ENCODE data around the gene AP1S2.
"Not testable (repeated sequence)": the region's sequence is repeated elsewhere in the genome, so short reads cannot be mapped to it uniquely, and the experiment has no call there.

AP1S2 gene

DNA sequence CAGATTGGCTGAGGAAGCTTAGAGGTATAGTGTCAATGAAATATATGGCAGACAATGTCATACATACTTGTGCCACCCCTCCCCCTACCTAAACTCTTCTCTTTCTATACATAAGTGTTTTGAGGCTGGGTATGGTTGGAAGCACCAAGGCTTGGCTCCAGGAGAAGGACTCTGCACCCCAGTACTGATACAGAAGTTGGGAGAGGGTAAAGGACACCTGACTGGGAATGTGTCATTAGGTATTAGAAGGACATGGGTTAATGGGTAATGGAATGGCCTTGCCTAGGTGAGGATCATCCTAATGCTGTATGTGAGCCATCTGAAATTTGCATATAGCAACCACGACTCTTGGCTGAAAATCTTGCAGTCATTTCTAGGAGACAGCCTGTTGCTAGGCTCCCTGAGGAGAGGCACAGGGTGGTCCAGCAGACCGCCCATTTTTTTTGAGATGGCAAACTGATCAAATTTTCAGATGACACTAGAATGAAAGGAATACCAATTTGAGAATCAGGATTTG lies 26.8 kb upstream of the AP1S2 start:
- Histone ChIP-seq H3K36me3 (ENCODE audit: insufficient read depth, low read length) (no peaks in the 10 kb centered on the region), H3K4me3 (no peak overlapping the region), H3K9ac (ENCODE audit: insufficient read length) (no peak overlapping the region), H3K27ac (no peak overlapping the region), H3K9me3 (ENCODE audit: low read depth, low read length) (no peaks in the 10 kb centered on the region)
- TF ChIP-seq POLR2AphosphoS5 (IDR thresholded peaks at IDR 0.05; ENCODE audit: borderline replicate concordance, low read depth, low read length) (no peak), EZH2 (IDR thresholded peaks at IDR 0.05) (no peak), FOXP2 (optimal IDR thresholded peaks at IDR 0.05; ENCODE audit: control extremely low read depth, extremely low read length, insufficient read depth) (no peak)
- DNase-seq (ENCODE audit: low read depth, low spot score): no peak

DNA sequence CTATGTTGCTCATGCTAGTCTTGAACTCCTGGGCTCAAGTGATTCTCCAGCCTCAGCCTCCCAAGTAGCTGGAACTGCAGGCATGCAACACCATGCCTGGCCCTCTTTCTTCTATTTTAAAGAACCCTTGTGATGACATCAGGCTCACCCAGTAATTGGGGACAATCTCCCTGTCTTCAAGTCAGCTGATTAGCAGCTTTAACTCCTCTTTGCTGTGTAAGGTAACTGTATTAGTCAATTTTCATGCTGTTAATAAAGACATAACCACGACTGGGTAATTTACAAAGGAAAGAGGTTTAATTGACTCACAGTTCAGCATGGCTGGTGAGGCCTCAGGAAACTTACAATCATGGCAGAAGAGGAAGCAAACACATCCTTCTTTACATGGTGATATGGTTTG lies 23.3 kb upstream of the AP1S2 start:
- not testable (repeated sequence) for H3K4me3 ChIP-seq; H3K9ac ChIP-seq (ENCODE audit: insufficient read length); DNase-seq (ENCODE audit: low read depth, low spot score); H3K9me3 ChIP-seq (ENCODE audit: low read depth, low read length); H3K27ac ChIP-seq; H3K36me3 ChIP-seq (ENCODE audit: insufficient read depth, low read length)

DNA sequence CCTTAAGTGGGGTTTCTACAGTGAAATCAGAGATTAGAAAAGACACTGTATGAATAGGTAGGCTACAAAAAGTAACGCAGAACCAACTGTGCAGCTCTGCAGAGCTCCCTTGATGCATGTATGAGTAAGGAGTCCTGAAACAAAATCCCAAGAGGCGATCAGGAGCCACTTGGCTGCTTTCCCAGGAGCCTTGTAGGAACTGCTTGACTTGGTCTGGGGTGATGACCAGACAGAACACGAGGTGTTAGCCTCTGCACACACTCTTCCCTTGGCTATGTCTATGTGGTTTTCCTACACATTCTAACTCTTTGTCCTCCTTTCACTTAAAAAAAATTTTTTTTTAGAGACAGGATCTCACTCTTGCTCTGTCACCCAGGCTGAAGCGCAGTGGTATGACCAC lies 22.8 kb upstream of the AP1S2 start:
- no peaks in the 10 kb centered on the region for H3K9me3 ChIP-seq (ENCODE audit: low read depth, low read length)
- no peak overlapping the region for H3K27ac ChIP-seq
- no peaks in the 10 kb centered on the region for H3K36me3 ChIP-seq (ENCODE audit: insufficient read depth, low read length)
- DNase-seq (ENCODE audit: low read depth, low spot score): no peak
- no peak overlapping the region for H3K9ac ChIP-seq (ENCODE audit: insufficient read length)
- TF ChIP-seq POLR2AphosphoS5 (IDR thresholded peaks at IDR 0.05; ENCODE audit: borderline replicate concordance, low read depth, low read length): no peak
- TF ChIP-seq FOXP2 (optimal IDR thresholded peaks at IDR 0.05; ENCODE audit: control extremely low read depth, extremely low read length, insufficient read depth): no peak
- no peak for TF ChIP-seq EZH2 (IDR thresholded peaks at IDR 0.05)
- H3K4me3 ChIP-seq: no peak overlapping the region

DNA sequence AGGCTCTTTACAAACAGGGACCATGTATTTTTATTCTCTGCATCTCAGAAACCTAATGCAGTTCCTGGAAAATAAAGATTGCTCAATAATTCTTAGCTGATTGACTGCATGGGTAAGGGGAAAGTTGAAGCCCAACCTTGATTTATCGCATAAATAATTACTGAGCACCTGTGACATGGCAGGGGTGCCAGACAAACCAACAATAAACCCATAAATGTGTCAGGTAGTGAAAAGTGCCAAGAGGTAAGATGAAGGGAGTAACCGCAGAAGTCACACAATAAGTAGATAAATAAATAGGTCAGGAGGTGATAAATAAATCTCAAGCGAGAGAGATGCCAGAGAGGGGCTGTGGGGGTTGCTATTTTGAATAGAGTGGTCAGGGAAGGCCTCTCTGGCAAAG lies 20.1 kb upstream of the AP1S2 start:
- no peak for DNase-seq (ENCODE audit: low read depth, low spot score)
- H3K9me3 ChIP-seq (ENCODE audit: low read depth, low read length): no peaks in the 10 kb centered on the region
- no peak overlapping the region for H3K9ac ChIP-seq (ENCODE audit: insufficient read length)
- H3K36me3 ChIP-seq (ENCODE audit: insufficient read depth, low read length): no peaks in the 10 kb centered on the region
- no peak overlapping the region for H3K4me3 ChIP-seq
- TF ChIP-seq EZH2 (IDR thresholded peaks at IDR 0.05) (no peak), FOXP2 (optimal IDR thresholded peaks at IDR 0.05; ENCODE audit: control extremely low read depth, extremely low read length, insufficient read depth) (no peak), POLR2AphosphoS5 (IDR thresholded peaks at IDR 0.05; ENCODE audit: borderline replicate concordance, low read depth, low read length) (no peak)
- H3K27ac ChIP-seq: no peak overlapping the region

- Histone ChIP-seq H3K4me3 (no peak overlapping the region), H3K9me3 (ENCODE audit: low read depth, low read length) (no peaks in the 10 kb centered on the region), H3K9ac (ENCODE audit: insufficient read length) (no peak overlapping the region), H3K36me3 (ENCODE audit: insufficient read depth, low read length) (no peaks in the 10 kb centered on the region), H3K27ac (no peak overlapping the region)
- no peak for DNase-seq (ENCODE audit: low read depth, low spot score)
- TF ChIP-seq POLR2AphosphoS5 (IDR thresholded peaks at IDR 0.05; ENCODE audit: borderline replicate concordance, low read depth, low read length) (no peak), EZH2 (IDR thresholded peaks at IDR 0.05) (no peak), FOXP2 (optimal IDR thresholded peaks at IDR 0.05; ENCODE audit: control extremely low read depth, extremely low read length, insufficient read depth) (no peak)
These were observed 19.0 kb upstream of the AP1S2 start for GRCh38 chrX:15873566-15873965.

DNA sequence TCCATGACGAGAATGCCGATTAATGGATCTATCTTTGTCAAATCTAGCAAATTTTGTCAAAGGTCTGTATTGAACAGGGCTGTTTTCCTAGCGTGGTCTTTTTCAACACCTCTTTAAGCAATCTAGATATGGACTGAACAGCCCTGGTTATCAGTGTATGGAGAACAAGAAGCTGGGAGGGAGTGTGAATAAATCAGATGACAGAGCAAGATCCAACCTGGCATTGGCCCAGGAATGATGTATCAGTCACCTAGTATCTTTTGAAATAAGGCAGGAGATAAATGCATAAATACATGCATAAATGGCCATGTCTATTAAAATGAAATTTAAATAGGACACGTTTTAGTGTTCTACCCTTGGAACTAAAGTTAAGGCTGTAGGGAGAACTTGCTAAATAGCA lies 15.7 kb upstream of the AP1S2 start:
- DNase-seq (ENCODE audit: low read depth, low spot score): no peak
- Histone ChIP-seq H3K9ac (ENCODE audit: insufficient read length) (no peak overlapping the region), H3K27ac (no peak overlapping the region), H3K4me3 (no peak overlapping the region), H3K9me3 (ENCODE audit: low read depth, low read length) (no peaks in the 10 kb centered on the region), H3K36me3 (ENCODE audit: insufficient read depth, low read length) (no peaks in the 10 kb centered on the region)
- TF ChIP-seq EZH2 (IDR thresholded peaks at IDR 0.05) (no peak), POLR2AphosphoS5 (IDR thresholded peaks at IDR 0.05; ENCODE audit: borderline replicate concordance, low read depth, low read length) (no peak), FOXP2 (optimal IDR thresholded peaks at IDR 0.05; ENCODE audit: control extremely low read depth, extremely low read length, insufficient read depth) (no peak)

DNA sequence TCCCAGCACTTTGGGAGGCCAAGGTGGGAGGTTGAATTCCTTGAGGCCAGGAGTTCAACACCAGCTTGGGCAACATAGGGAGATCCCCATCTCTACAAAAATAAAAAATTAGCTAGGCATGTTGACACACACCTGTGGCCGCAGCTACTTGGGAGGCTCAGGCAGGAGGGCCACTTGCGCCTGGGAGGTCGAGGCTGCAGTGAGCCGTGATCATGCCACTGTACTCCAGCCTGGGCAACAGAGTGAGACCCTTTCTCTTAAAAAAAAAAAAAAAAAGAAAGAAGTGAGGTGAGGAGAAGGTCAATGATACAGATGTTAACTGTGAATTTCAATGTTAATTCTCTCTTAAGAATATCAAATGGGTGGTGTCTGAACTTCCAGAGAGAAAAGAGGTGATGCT lies 15.1 kb upstream of the AP1S2 start:
- no peaks in the 10 kb centered on the region for H3K9me3 ChIP-seq (ENCODE audit: low read depth, low read length)
- no peak for TF ChIP-seq FOXP2 (optimal IDR thresholded peaks at IDR 0.05; ENCODE audit: control extremely low read depth, extremely low read length, insufficient read depth)
- TF ChIP-seq EZH2 (IDR thresholded peaks at IDR 0.05): no peak
- H3K4me3 ChIP-seq: no peak overlapping the region
- H3K27ac ChIP-seq: no peak overlapping the region
- H3K36me3 ChIP-seq (ENCODE audit: insufficient read depth, low read length): no peaks in the 10 kb centered on the region
- no peak for DNase-seq (ENCODE audit: low read depth, low spot score)
- H3K9ac ChIP-seq (ENCODE audit: insufficient read length): no peak overlapping the region

DNA sequence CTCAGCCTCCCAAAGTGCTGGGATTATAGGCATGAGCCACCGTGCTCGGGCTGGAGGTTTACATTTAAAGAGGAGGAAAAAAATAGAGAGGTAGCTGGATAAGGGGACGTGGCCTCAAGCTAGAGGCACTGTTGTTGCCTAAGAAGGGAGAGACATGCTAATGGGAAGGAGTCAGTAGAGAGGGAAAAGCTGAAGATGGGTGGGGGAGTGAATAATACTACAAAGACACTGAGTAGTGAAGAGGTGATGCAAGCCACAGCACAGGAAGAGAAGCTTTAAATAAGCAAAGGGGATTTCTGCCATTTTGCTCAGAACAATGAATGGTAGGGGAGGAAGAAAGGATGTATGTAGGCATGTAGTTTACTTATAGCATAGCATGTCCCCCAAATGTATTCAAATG lies 11.5 kb upstream of the AP1S2 start:
- TF ChIP-seq FOXP2 (optimal IDR thresholded peaks at IDR 0.05; ENCODE audit: control extremely low read depth, extremely low read length, insufficient read depth) (no peak), POLR2AphosphoS5 (IDR thresholded peaks at IDR 0.05; ENCODE audit: borderline replicate concordance, low read depth, low read length) (no peak), EZH2 (IDR thresholded peaks at IDR 0.05) (no peak)
- DNase-seq (ENCODE audit: low read depth, low spot score): no peak
- no peak overlapping the region for H3K27ac ChIP-seq
- no peaks in the 10 kb centered on the region for H3K36me3 ChIP-seq (ENCODE audit: insufficient read depth, low read length)
- no peak overlapping the region for H3K4me3 ChIP-seq
- H3K9me3 ChIP-seq (ENCODE audit: low read depth, low read length): no peaks in the 10 kb centered on the region
- no peak overlapping the region for H3K9ac ChIP-seq (ENCODE audit: insufficient read length)

GRCh38 chrX:15864629-15865028 lies 10.0 kb upstream of the AP1S2 start:
- DNase-seq (ENCODE audit: low read depth, low spot score): no peak

More at GRCh38 chrX:15864629-15865028, 10.0 kb upstream of the AP1S2 start:
- TF ChIP-seq POLR2AphosphoS5 (IDR thresholded peaks at IDR 0.05; ENCODE audit: borderline replicate concordance, low read depth, low read length) (no peak), EZH2 (IDR thresholded peaks at IDR 0.05) (no peak), FOXP2 (optimal IDR thresholded peaks at IDR 0.05; ENCODE audit: control extremely low read depth, extremely low read length, insufficient read depth) (no peak)
- no peaks in the 10 kb centered on the region for H3K9me3 ChIP-seq (ENCODE audit: low read depth, low read length)
- H3K4me3 ChIP-seq: no peak overlapping the region
- no peak overlapping the region for H3K9ac ChIP-seq (ENCODE audit: insufficient read length)
- H3K36me3 ChIP-seq (ENCODE audit: insufficient read depth, low read length): no peaks in the 10 kb centered on the region
- no peak overlapping the region for H3K27ac ChIP-seq

Measured in SK-N-MC (cell line).